Measurements from ENCODE around the gene TMEM229B. TPM values are rescaled to one million over a fixed set of nuclear protein-coding genes. Genes with fewer than 3 reads are reported as not detected.

Gene TMEM229B
- total RNA-seq, 1 experiment from 2014 or later = 0.71 TPM

GRCh38 chr14:67532606-67532997 lies 44.1 kb upstream of the TMEM229B start:
- H3K4me1 ChIP-seq (ENCODE audit: control insufficient read depth in 1 of 2, insufficient read depth in 2 of 2, low read length in 2 of 2) = peaks cover 8 to 19% of the 10 kb centered on the region in 2 experiments
- H4K20me1 ChIP-seq (ENCODE audit: insufficient read depth) = no peaks in the 10 kb centered on the region
- H3K9me2 ChIP-seq (ENCODE audit: insufficient read depth) = no peaks in the 10 kb centered on the region
- H3K79me2 ChIP-seq (ENCODE audit: insufficient read depth, low read length) = 0 out of 2 replicates have a peak, but pooled peaks cover 6% of the 10 kb centered on the region
- CTCF ChIA-PET = interaction anchor here (0.7 to 1.2 kb wide), 3 partner anchors 39 to 172 kb away, joined by 3 to 5 read pairs (median 4); no protein-coding TSS in a partner anchor
- H3K36me3 ChIP-seq (ENCODE audit: control insufficient read depth in 1 of 2, insufficient read depth in 2 of 2, low read length in 2 of 2) = no peaks in the 10 kb centered on the region
- ATAC-seq = no peak
- TSS peak; percentile 86 for BruUV-seq (replicated peaks)
- H3K9me3 ChIP-seq (ENCODE audit: control insufficient read depth in 1 of 2, insufficient read depth in 1 of 2, low read depth in 1 of 2, low read length in 2 of 2) = no peaks in the 10 kb centered on the region
- peak overlapping the region; percentile 66 to 80 for H3K4me3 ChIP-seq (replicated peaks in 1 of 2; ENCODE audit: low read depth in 1 of 2, low read length in 2 of 2)
- H3K4me2 ChIP-seq (ENCODE audit: low read length) = peak overlapping the region; percentile 83
- no peaks in the 10 kb centered on the region for H3K27me3 ChIP-seq (ENCODE audit: insufficient read depth, low read length)
- H3K27ac ChIP-seq (ENCODE audit: low read depth, low read length) = peak overlapping the region; percentile 89
- H2AFZ ChIP-seq (ENCODE audit: low read depth, low read length, poor library complexity, severe bottlenecking) = peak overlapping the region; percentile 70
- no peak for TF ChIP-seq POLR2AphosphoS5 (IDR thresholded peaks at IDR 0.05; ENCODE audit: low read depth, low read length)
- H3K9ac ChIP-seq (ENCODE audit: low read length) = peak overlapping the region; percentile 66
- no peak for DNase-seq (ENCODE audit: low read depth, low spot score)
- intact Hi-C loops (cut with micrococcal nuclease) = loop anchor here (5.0 kb wide), 1 partner anchor 105 kb away; no protein-coding TSS in a partner anchor
- RAD21 ChIA-PET (ENCODE audit: low non-redundant PET in 1 of 2, low total read pairs in 2 of 2, uncharacterized antibody in 2 of 2, unreplicated experiment in 2 of 2) = interaction anchor here in 1 of 2 experiments (1.5 kb wide), 1 partner anchor 39 kb away, joined by 4 read pairs; no protein-coding TSS in a partner anchor
- POLR2A ChIA-PET = interaction anchor here (0.7 to 1.8 kb wide), 3 partner anchors 15 to 163 kb away, joined by 3 to 5 read pairs (median 3); partner anchors contain the start of gene RDH11

- H3K9me2 ChIP-seq (ENCODE audit: insufficient read depth) = no peaks in the 10 kb centered on the region
- H3K36me3 ChIP-seq (ENCODE audit: control insufficient read depth in 1 of 2, insufficient read depth in 2 of 2, low read length in 2 of 2) = no peaks in the 10 kb centered on the region
- DNase-seq (ENCODE audit: low read depth, low spot score) = no peak
- no TSS peak for BruUV-seq (replicated peaks)
- RAD21 ChIA-PET (ENCODE audit: low non-redundant PET in 1 of 2, low total read pairs in 2 of 2, uncharacterized antibody in 2 of 2, unreplicated experiment in 2 of 2) = no interaction called here
- CTCF ChIA-PET = interaction anchor here (1.8 kb wide), 1 partner anchor 174 kb away, joined by 4 read pairs; no protein-coding TSS in a partner anchor
- no peak for ATAC-seq
- 0 out of 2 replicates have a peak, but pooled peaks cover 6% of the 10 kb centered on the region for H3K79me2 ChIP-seq (ENCODE audit: insufficient read depth, low read length)
- no peaks in the 10 kb centered on the region for H4K20me1 ChIP-seq (ENCODE audit: insufficient read depth)
- POLR2A ChIA-PET = no interaction called here
- no peak overlapping the region for H3K27ac ChIP-seq (ENCODE audit: low read depth, low read length)
- TF ChIP-seq SIN3A (IDR thresholded peaks at IDR 0.05; ENCODE audit: low read depth) = no peak
- TF ChIP-seq MAX (IDR thresholded peaks at IDR 0.05) = no peak
- no peaks in the 10 kb centered on the region for H3K9me3 ChIP-seq (ENCODE audit: control insufficient read depth in 1 of 2, insufficient read depth in 1 of 2, low read depth in 1 of 2, low read length in 2 of 2)
- H2AFZ ChIP-seq (ENCODE audit: low read depth, low read length, poor library complexity, severe bottlenecking) = no peak overlapping the region
- no peak overlapping the region for H3K4me2 ChIP-seq (ENCODE audit: low read length)
- no peak overlapping the region for H3K4me3 ChIP-seq (replicated peaks in 1 of 2; ENCODE audit: low read depth in 1 of 2, low read length in 2 of 2)
- H3K9ac ChIP-seq (ENCODE audit: low read length) = no peak overlapping the region
- no peaks in the 10 kb centered on the region for H3K27me3 ChIP-seq (ENCODE audit: insufficient read depth, low read length)
- intact Hi-C loops (cut with micrococcal nuclease) = loop anchor here (5.0 kb wide), 1 partner anchor 103 kb away; no protein-coding TSS in a partner anchor
- peaks cover 8 to 24% of the 10 kb centered on the region in 2 experiments for H3K4me1 ChIP-seq (ENCODE audit: control insufficient read depth in 1 of 2, insufficient read depth in 2 of 2, low read length in 2 of 2)
These were observed 41.7 kb upstream of the TMEM229B start for GRCh38 chr14:67529947-67530935.

All from HCT116 (cell line).